ENCODE data around the gene SLC39A9.
"Not testable (repeated sequence)": the region's sequence is repeated elsewhere in the genome, so short reads cannot be mapped to it uniquely, and the experiment has no call there.

DNA sequence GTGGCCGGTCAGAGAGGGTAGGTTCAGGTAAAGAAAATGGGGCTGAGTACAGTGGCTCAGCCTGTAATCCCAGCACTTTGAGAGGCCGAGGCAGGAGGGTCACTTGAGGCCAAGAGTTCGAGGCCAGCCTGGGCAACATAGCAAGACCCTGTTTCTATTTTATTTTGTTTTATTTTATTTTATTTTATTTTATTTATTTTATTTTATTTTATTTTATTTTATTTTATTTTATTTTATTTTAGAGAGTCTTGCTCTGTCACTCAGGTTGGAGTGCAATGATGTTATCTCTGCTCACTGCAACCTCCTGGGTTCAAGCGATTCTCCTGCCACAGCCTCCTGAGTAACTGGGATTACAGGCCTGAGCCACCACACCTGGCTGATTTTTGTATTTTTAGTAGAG lies 99.4 kb downstream of the SLC39A9 start:
- TF ChIP-seq CTCF, POLR2A (IDR thresholded peaks at IDR 0.05): not testable (repeated sequence)
